IMR-90 (cell line): ENCODE results near the gene PMM2. TPM values are rescaled to one million over a fixed set of nuclear protein-coding genes. Genes with fewer than 3 reads are reported as not detected.

Experiments
- ATAC-seq: fragments of 200-7000 bp; cut with Tn5 transposase; 2 replicates; pipeline ENCODE4 v1.9.1; 2020; ENCODE audit warnings: low read depth, mild to moderate bottlenecking, moderate library complexity
- BruUV-seq: library from RNA; stranded (reverse); fragments of 400-500 nt; replicated peaks from 2 replicates; lab custom pipeline; 2021; lab: Mats Ljungman, UMichigan
- CTCF ChIA-PET: fragments of 300-600 bp; formaldehyde crosslinking; extraction: SDS; loops from one replicate; lab custom pipeline; 2021; ENCODE audit warnings: antibody characterized with exemption; lab: Yijun Ruan, JAX
- POLR2A ChIA-PET: fragments of 300-600 bp; sonication (Branson Sonifier 250); formaldehyde crosslinking; loops from one replicate; lab custom pipeline; 2022; ENCODE audit warnings: antibody characterized with exemption; ENCODE audit not compliant: unreplicated experiment; lab: Charles Lee
- DNase-seq: peaks from one replicate; pipeline ENCODE4 v3.0.0; 2013
- H2AFZ ChIP-seq: replicated peaks from 2 replicates; pipeline ENCODE3; 2013; ENCODE audit warnings: low read length, mild to moderate bottlenecking; ENCODE audit not compliant: poor library complexity
- H2AK5ac ChIP-seq: 2 replicates; pipeline ENCODE4 v1.6.1; 2013; ENCODE audit warnings: low read depth, low read length, inconsistent platforms
- H2AK9ac ChIP-seq: replicated peaks from 2 replicates; pipeline ENCODE3; 2013; ENCODE audit warnings: mild to moderate bottlenecking, low read depth, low read length, moderate library complexity; ENCODE audit not compliant: poor library complexity
- H2BK120ac ChIP-seq: 2 replicates; pipeline ENCODE4 v1.6.1; 2013; ENCODE audit warnings: low read depth, low read length, inconsistent platforms
- H2BK15ac ChIP-seq: 3 replicates; pipeline ENCODE4 v1.6.1; 2013; ENCODE audit warnings: low read depth, low read length, inconsistent platforms
- H2BK20ac ChIP-seq: 2 replicates; pipeline ENCODE4 v1.6.1; 2013; ENCODE audit warnings: low read depth, mild to moderate bottlenecking, inconsistent platforms, low read length, moderate library complexity
- H2BK5ac ChIP-seq: 2 replicates; pipeline ENCODE4 v1.6.1; 2013; ENCODE audit warnings: mild to moderate bottlenecking, low read depth, low read length, inconsistent platforms; ENCODE audit not compliant: poor library complexity, severe bottlenecking
- H3K14ac ChIP-seq: replicated peaks from 2 replicates; pipeline ENCODE4 v1.6.1; 2013; ENCODE audit warnings: low read depth, low read length, inconsistent platforms
- H3K18ac ChIP-seq: 2 replicates; pipeline ENCODE4 v1.6.1; 2013; ENCODE audit warnings: low read depth, low read length, control low read depth
- H3K23ac ChIP-seq: 2 replicates; pipeline ENCODE4 v1.6.1; 2013; ENCODE audit warnings: low read depth, low read length, inconsistent platforms
- H3K27ac ChIP-seq: 2 replicates; pipeline ENCODE4 v1.5.1; 2013; ENCODE audit warnings: mild to moderate bottlenecking, control low read depth, low read length; ENCODE audit not compliant: insufficient read depth
- H3K27me3 ChIP-seq: 2 replicates; pipeline ENCODE4 v1.6.1; 2013; ENCODE audit warnings: low read length; ENCODE audit not compliant: control insufficient read depth, insufficient read depth
- H3K36me3 ChIP-seq: 2 replicates; pipeline ENCODE4 v1.6.1; 2013; ENCODE audit warnings: low read length, mixed read lengths; ENCODE audit not compliant: control insufficient read depth, insufficient read depth
- H3K4ac ChIP-seq: 2 replicates; pipeline ENCODE4 v1.6.1; 2013; ENCODE audit warnings: low read depth, low read length, inconsistent platforms
- H3K4me1 ChIP-seq: 2 replicates; pipeline ENCODE4 v1.6.1; 2013; ENCODE audit warnings: low read length, mixed read lengths; ENCODE audit not compliant: control insufficient read depth, insufficient read depth
- H3K4me2 ChIP-seq: 2 replicates; pipeline ENCODE4 v1.6.1; 2013; ENCODE audit warnings: low read depth, mild to moderate bottlenecking, control low read depth, low read length, moderate library complexity
- H3K4me3 ChIP-seq: 2 replicates; pipeline ENCODE4 v1.5.1; 2013; ENCODE audit warnings: low read depth, mild to moderate bottlenecking, control low read depth, low read length, moderate library complexity; ENCODE audit not compliant: insufficient read depth
- H3K56ac ChIP-seq: 2 replicates; pipeline ENCODE4 v1.6.1; 2013; ENCODE audit warnings: low read length, inconsistent platforms; ENCODE audit not compliant: insufficient read depth; ENCODE audit errors: extremely low read depth
- H3K79me1 ChIP-seq, 2 experiments: 2 replicates each; pipeline ENCODE4 v1.6.1; 2013; ENCODE audit warnings: low read length in 2 of 2, inconsistent platforms in 1 of 2, low read depth in 1 of 2
- H3K9ac ChIP-seq: 2 replicates; pipeline ENCODE4 v1.6.1; 2013; ENCODE audit warnings: low read depth, low read length, control low read depth
- H3K9me1 ChIP-seq: 2 replicates; pipeline ENCODE4 v1.6.1; 2013; ENCODE audit warnings: low read length, inconsistent platforms; ENCODE audit not compliant: insufficient read depth
- H3K9me3 ChIP-seq: 2 replicates; pipeline ENCODE4 v1.6.1; 2013; ENCODE audit warnings: low read length; ENCODE audit not compliant: control insufficient read depth, insufficient read depth
- H4K20me1 ChIP-seq: 2 replicates; pipeline ENCODE4 v1.6.1; 2013; ENCODE audit warnings: low read length, inconsistent platforms; ENCODE audit not compliant: insufficient read depth
- H4K5ac ChIP-seq: 2 replicates; pipeline ENCODE4 v1.6.1; 2013; ENCODE audit warnings: mild to moderate bottlenecking, low read depth, low read length, control low read depth
- H4K8ac ChIP-seq, 2 experiments: 2 replicates each; pipeline ENCODE4 v1.6.1; 2013; ENCODE audit warnings: low read depth in 2 of 2, low read length in 2 of 2, control low read depth in 1 of 2, inconsistent platforms in 1 of 2
- H4K91ac ChIP-seq: 2 replicates; pipeline ENCODE4 v1.6.1; 2013; ENCODE audit warnings: low read depth, low read length, inconsistent platforms; ENCODE audit not compliant: insufficient read depth
- MAFK ChIP-seq: IDR thresholded peaks from 2 replicates; pipeline ENCODE4 v1.6.1; 2012; ENCODE audit warnings: low read depth, low read length, improper control_type of control experiment
- RFX5 ChIP-seq: IDR thresholded peaks from 2 replicates; pipeline ENCODE4 v1.8.0; 2012; ENCODE audit warnings: low read depth, mild to moderate bottlenecking, low read length, moderate library complexity
- WGBS, 2 experiments: methylation state at CpG; one replicate each; pipeline versions ENCODE4 v1.1.5 to v1.1.7; 2013; ENCODE audit warnings: missing lambda C conversion rate in 2 of 2; ENCODE audit not compliant: insufficient read length in 1 of 2; ENCODE audit errors: extremely low coverage in 2 of 2; 5-methylcytosine and 5-hydroxymethylcytosine counted together
- dilution Hi-C: fragments of 300-500 bp; cut with HindIII; formaldehyde crosslinking; loops from one replicate; pipeline ENCODE4 v1.14.3; 2018; ENCODE audit warnings: low sequenced_read_pairs; ENCODE audit not compliant: unreplicated experiment
- in situ Hi-C: fragments of 300-500 bp; cut with MboI; formaldehyde crosslinking; loops from 3 replicates; pipeline ENCODE4 v1.14.3; 2019; ENCODE audit warnings: low sequenced_read_pairs, inconsistent platforms, mixed read lengths
- intact Hi-C: fragments of 100-400 bp; cut with micrococcal nuclease; formaldehyde crosslinking; loops from 2 replicates; pipeline ENCODE4 v1.10.0; 2022
- polyA plus RNA-seq, 3 experiments: library from polyadenylated mRNA; depleted of rRNA; stranded (reverse); fragments of >200 nt; gene quantifications; 2 replicates each; pipeline ENCODE4 v1.2.3, GENCODE V29; 2012; ENCODE audit warnings: low replicate concordance in 1 of 3
- total RNA-seq: library from RNA; depleted of rRNA; stranded (reverse); fragments of >200 nt; gene quantifications from 2 replicates; pipeline ENCODE4 v1.2.3, GENCODE V29; 2012

Gene PMM2
- total and polyA plus RNA-seq, 2 of the 4 experiments (the other 2 are of a cell fraction) = 25.8 to 38.9 TPM

- H2BK15ac ChIP-seq = no peak overlapping the region
- in situ Hi-C loops (no loop called here), intact Hi-C loops (no loop called here), dilution Hi-C loops (no loop called here)
- no peak overlapping the region for H2BK5ac ChIP-seq
- no peak overlapping the region for H4K91ac ChIP-seq
- TF ChIP-seq MAFK (0 out of 2 replicates have a peak, but pooled peaks have one; percentile 14), RFX5 (no peak)
- 35% methylated on average over 4 of the region's 6 CpGs; no CpG with 5 or more reads in 1 of the 2 experiments for WGBS, 2 experiments
- no peak overlapping the region for H4K5ac ChIP-seq
- no peak overlapping the region for H3K4ac ChIP-seq
- no peaks in the 10 kb centered on the region for H3K9me3 ChIP-seq
- no TSS peak for BruUV-seq
- H3K4me2 ChIP-seq = no peak overlapping the region
- no peak overlapping the region for H2AFZ ChIP-seq
- no peak overlapping the region for H2AK9ac ChIP-seq
- ChIA-PET POLR2A (no interaction called here), CTCF (no interaction called here)
- DNase-seq (peak; percentile 6), ATAC-seq (no peak)
- H3K18ac ChIP-seq = no peak overlapping the region
- H3K79me1 ChIP-seq = no peaks in the 10 kb centered on the region
- H4K20me1 ChIP-seq = no peaks in the 10 kb centered on the region
- H2BK20ac ChIP-seq = no peak overlapping the region
- no peak overlapping the region for H2BK120ac ChIP-seq
- no peaks in the 10 kb centered on the region for H3K36me3 ChIP-seq
- H2AK5ac ChIP-seq = no peak overlapping the region
- H4K8ac ChIP-seq = no peak overlapping the region
- H3K9me1 ChIP-seq = no peaks in the 10 kb centered on the region
- H3K56ac ChIP-seq = no peak overlapping the region
- H3K9ac ChIP-seq = no peak overlapping the region
- no peaks in the 10 kb centered on the region for H3K4me1 ChIP-seq
- H3K27ac ChIP-seq = no peak overlapping the region
- H3K27me3 ChIP-seq = peaks cover 1% of the 10 kb centered on the region
- H3K14ac ChIP-seq = no peak overlapping the region
- H3K4me3 ChIP-seq = no peak overlapping the region
- H3K23ac ChIP-seq = no peak overlapping the region
Observed at GRCh38 chr16:8782673-8783072, 15.0 kb upstream of the PMM2 start.
